ENCODE measurements around the gene FZR1. TPM values are rescaled to one million over a fixed set of nuclear protein-coding genes. Genes with fewer than 3 reads are reported as not detected.
A peak's percentile ranks its signal among the peaks of the same experiment; 100 is the strongest.

The FZR1 gene
- total and polyA plus RNA-seq, 9 of the 15 experiments (the other 6 are each of a cell fraction or from before 2014, with no cell fraction given) = 0.18 to 48.0 (median 22.2) TPM

DNA sequence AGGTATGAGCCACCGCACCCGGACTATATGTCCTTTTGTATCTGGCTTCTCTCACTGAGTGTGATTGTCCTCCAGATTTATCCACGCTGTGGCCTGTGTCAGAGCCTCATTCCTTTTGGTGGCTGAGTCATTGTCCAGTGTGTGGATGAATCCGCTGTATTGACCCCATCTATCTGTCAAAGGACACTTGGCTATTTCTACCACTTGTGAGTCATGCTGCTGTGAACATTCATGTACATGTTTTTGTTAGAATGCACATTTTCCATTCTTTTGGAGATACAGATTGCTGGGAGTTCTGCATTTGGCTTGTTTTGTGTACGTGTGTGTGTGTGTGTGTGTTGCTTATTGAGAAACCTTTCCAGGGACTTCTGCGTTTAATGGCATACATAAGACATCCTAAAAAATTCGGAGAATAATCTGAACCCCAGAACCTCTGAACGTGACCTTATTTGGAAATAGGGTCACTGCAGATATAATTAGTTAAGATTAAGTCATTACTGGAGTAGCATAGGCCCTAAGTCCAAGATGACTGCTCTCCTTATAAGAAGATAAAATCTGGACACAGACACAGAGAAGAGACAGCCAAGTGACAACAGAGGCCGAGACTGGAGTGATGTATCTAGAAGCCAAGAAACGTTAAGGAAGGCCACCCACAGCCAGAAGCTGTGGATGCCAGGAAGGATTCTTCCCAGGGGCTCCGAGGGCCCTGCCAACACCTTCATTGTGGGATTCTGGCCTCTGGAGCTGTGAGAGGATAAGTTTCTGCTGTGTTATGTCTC is 74.2 kb downstream of the FZR1 start (continued):
- TF ChIP-seq, protein P1, sequence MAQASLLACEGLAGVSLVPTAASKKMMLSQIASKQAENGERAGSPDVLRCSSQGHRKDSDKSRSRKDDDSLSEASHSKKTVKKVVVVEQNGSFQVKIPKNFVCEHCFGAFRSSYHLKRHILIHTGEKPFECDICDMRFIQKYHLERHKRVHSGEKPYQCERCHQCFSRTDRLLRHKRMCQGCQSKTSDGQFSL (CRISPR knock-in tag; IDR thresholded peaks at IDR 0.05) = no peak
- TF ChIP-seq, protein P1 (tag; IDR thresholded peaks at IDR 0.05) = no peak
- TF ChIP-seq LEF1 (IDR thresholded peaks at IDR 0.05) = peak; percentile 66; the same call in 1 of the 2 replicates
- peak; percentile 69; the same call in 1 of the 2 replicates for TF ChIP-seq SMARCC2 (IDR thresholded peaks at IDR 0.05; ENCODE audit: low read depth)
- TF ChIP-seq CTBP1 (IDR thresholded peaks at IDR 0.05; ENCODE audit: borderline replicate concordance) = no peak
- TF ChIP-seq E2F1 (CRISPR knock-in tag; IDR thresholded peaks at IDR 0.05) = no peak
- TF ChIP-seq, protein P2, sequence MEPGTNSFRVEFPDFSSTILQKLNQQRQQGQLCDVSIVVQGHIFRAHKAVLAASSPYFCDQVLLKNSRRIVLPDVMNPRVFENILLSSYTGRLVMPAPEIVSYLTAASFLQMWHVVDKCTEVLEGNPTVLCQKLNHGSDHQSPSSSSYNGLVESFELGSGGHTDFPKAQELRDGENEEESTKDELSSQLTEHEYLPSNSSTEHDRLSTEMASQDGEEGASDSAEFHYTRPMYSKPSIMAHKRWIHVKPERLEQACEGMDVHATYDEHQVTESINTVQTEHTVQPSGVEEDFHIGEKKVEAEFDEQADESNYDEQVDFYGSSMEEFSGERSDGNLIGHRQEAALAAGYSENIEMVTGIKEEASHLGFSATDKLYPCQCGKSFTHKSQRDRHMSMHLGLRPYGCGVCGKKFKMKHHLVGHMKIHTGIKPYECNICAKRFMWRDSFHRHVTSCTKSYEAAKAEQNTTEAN (CRISPR knock-in tag; IDR thresholded peaks at IDR 0.05) = no peak
- TF ChIP-seq, protein P3, sequence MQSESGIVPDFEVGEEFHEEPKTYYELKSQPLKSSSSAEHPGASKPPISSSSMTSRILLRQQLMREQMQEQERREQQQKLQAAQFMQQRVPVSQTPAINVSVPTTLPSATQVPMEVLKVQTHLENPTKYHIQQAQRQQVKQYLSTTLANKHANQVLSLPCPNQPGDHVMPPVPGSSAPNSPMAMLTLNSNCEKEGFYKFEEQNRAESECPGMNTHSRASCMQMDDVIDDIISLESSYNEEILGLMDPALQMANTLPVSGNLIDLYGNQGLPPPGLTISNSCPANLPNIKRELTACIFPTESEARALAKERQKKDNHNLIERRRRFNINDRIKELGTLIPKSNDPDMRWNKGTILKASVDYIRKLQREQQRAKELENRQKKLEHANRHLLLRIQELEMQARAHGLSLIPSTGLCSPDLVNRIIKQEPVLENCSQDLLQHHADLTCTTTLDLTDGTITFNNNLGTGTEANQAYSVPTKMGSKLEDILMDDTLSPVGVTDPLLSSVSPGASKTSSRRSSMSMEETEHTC (IDR thresholded peaks at IDR 0.05) = no peak
- TF ChIP-seq NUFIP1 (IDR thresholded peaks at IDR 0.05; ENCODE audit: partially characterized antibody) = no peak
- TF ChIP-seq ZNF592 (IDR thresholded peaks at IDR 0.05) = 0 out of 2 replicates have a peak, but pooled peaks have one; percentile 46
- TF ChIP-seq ASH1L (IDR thresholded peaks at IDR 0.05; ENCODE audit: borderline replicate concordance, low read depth, partially characterized antibody) = no peak
- TF ChIP-seq, protein P4, sequence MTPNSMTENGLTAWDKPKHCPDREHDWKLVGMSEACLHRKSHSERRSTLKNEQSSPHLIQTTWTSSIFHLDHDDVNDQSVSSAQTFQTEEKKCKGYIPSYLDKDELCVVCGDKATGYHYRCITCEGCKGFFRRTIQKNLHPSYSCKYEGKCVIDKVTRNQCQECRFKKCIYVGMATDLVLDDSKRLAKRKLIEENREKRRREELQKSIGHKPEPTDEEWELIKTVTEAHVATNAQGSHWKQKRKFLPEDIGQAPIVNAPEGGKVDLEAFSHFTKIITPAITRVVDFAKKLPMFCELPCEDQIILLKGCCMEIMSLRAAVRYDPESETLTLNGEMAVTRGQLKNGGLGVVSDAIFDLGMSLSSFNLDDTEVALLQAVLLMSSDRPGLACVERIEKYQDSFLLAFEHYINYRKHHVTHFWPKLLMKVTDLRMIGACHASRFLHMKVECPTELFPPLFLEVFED (CRISPR knock-in tag; conservative IDR thresholded peaks at IDR 0.05) = no peak
- TF ChIP-seq ZNF41 (CRISPR knock-in tag; conservative IDR thresholded peaks at IDR 0.05) = no peak
- no peak for TF ChIP-seq SRSF1 (IDR thresholded peaks at IDR 0.05; ENCODE audit: low read depth, low read length)
- no peak for TF ChIP-seq NCOA2 (IDR thresholded peaks at IDR 0.05; ENCODE audit: partially characterized antibody in 2 of 2)
